GM18507 (cell line): ENCODE data around the gene CTNND2.
A peak's percentile ranks its signal among the peaks of the same experiment; 100 is the strongest.

Experiments used
- DNase-seq: peaks from one replicate; pipeline ENCODE4 v3.0.0; 2011; ENCODE audit warnings: low read depth; ENCODE audit not compliant: insufficient read length; ENCODE audit errors: extremely low spot score
- FAIRE-seq: peaks from 2 replicates; lab custom pipeline; 2011; peaks lifted over from hg19 to GRCh38; lab: Jason Lieb, UNC

The CTNND2 gene

GRCh38 chr5:10999714-11000113 lies 904.5 kb downstream of the CTNND2 start:
- FAIRE-seq (no peak), DNase-seq (no peak)

GRCh38 chr5:10995891-10996290 lies 908.4 kb downstream of the CTNND2 start:
- FAIRE-seq (no peak), DNase-seq (no peak)

- FAIRE-seq = no peak
Observed at GRCh38 chr5:10994091-10994986, 909.9 kb downstream of the CTNND2 start.

GRCh38 chr5:10990634-10991033 lies 913.6 kb downstream of the CTNND2 start:
- FAIRE-seq (no peak), DNase-seq (no peak)

More at GRCh38 chr5:10994091-10994986, 909.9 kb downstream of the CTNND2 start:
- DNase-seq = no peak

- DNase-seq (no peak), FAIRE-seq (no peak)
Observed at GRCh38 chr5:10989577-10990263, 914.5 kb downstream of the CTNND2 start.

- DNase-seq (no peak), FAIRE-seq (no peak)
Observed at GRCh38 chr5:10988622-10989021, 915.6 kb downstream of the CTNND2 start.

GRCh38 chr5:10987925-10988504 lies 916.2 kb downstream of the CTNND2 start:
- DNase-seq (peak; percentile 32), FAIRE-seq (peak; percentile 74)

GRCh38 chr5:10987276-10987924 lies 916.8 kb downstream of the CTNND2 start:
- DNase-seq (no peak), FAIRE-seq (no peak)

GRCh38 chr5:10985721-10986110 lies 918.5 kb downstream of the CTNND2 start:
- no peak for FAIRE-seq
- no peak for DNase-seq

- FAIRE-seq = no peak
- DNase-seq = no peak
Observed at GRCh38 chr5:10985091-10985720, 919.0 kb downstream of the CTNND2 start.

- FAIRE-seq (no peak), DNase-seq (no peak)
Observed at GRCh38 chr5:10984021-10984715, 920.1 kb downstream of the CTNND2 start.

GRCh38 chr5:10982626-10983025 lies 921.6 kb downstream of the CTNND2 start:
- DNase-seq = no peak
- no peak for FAIRE-seq

- no peak for DNase-seq
Observed at GRCh38 chr5:10981932-10982331, 922.3 kb downstream of the CTNND2 start.

GRCh38 chr5:10977011-10977410 lies 927.2 kb downstream of the CTNND2 start:
- no peak for DNase-seq
- no peak for FAIRE-seq

More at GRCh38 chr5:10981932-10982331, 922.3 kb downstream of the CTNND2 start:
- FAIRE-seq = no peak

GRCh38 chr5:10975945-10976344 lies 928.3 kb downstream of the CTNND2 start:
- FAIRE-seq = no peak
- DNase-seq = no peak

- no peak for DNase-seq
- FAIRE-seq = no peak
Observed at GRCh38 chr5:10974850-10975249, 929.4 kb downstream of the CTNND2 start.

GRCh38 chr5:10973316-10973715 lies 930.9 kb downstream of the CTNND2 start:
- FAIRE-seq (no peak), DNase-seq (no peak)

- FAIRE-seq (no peak), DNase-seq (no peak)
Observed at GRCh38 chr5:10969684-10970180, 934.5 kb downstream of the CTNND2 start.

GRCh38 chr5:10964806-10965205 lies 939.4 kb downstream of the CTNND2 start:
- FAIRE-seq (no peak), DNase-seq (no peak)
